IPS-18c (cell line): Measurements from ENCODE around the gene SLC44A4.

Experiments used
- H3K4me3 ChIP-seq: 2 replicates; pipeline ENCODE4 v1.7.0; 2013; ENCODE audit warnings: low read depth, mild to moderate bottlenecking, low read length, moderate library complexity; ENCODE audit not compliant: insufficient read depth
- H3K9me3 ChIP-seq: one replicate; pipeline ENCODE4 v1.6.1; 2013; ENCODE audit warnings: mild to moderate bottlenecking, low read length, moderate library complexity; ENCODE audit not compliant: control insufficient read depth, insufficient read depth

SLC44A4 gene

GRCh38 chr6:31906122-31906521 lies 27.3 kb upstream of the SLC44A4 start:
- no peaks in the 10 kb centered on the region for H3K9me3 ChIP-seq
- no peak overlapping the region for H3K4me3 ChIP-seq

- no peaks in the 10 kb centered on the region for H3K9me3 ChIP-seq
- H3K4me3 ChIP-seq: no peak overlapping the region
Measured at GRCh38 chr6:31905041-31905440, 26.2 kb upstream of the SLC44A4 start.

- Histone ChIP-seq H3K4me3 (no peak overlapping the region), H3K9me3 (no peaks in the 10 kb centered on the region)
Measured at GRCh38 chr6:31903957-31904356, 25.2 kb upstream of the SLC44A4 start.

GRCh38 chr6:31901953-31902643 lies 23.3 kb upstream of the SLC44A4 start, which contains the start of gene ZBTB12:
Gene ZBTB12, minus strand, starts transcription at chr6:31902086. Its CDS starts 781 bp downstream, at chr6:31901305.
- peak within 1 kb of the TSS; percentile 64 for H3K4me3 ChIP-seq
- no peaks in the 10 kb centered on the region for H3K9me3 ChIP-seq

GRCh38 chr6:31901415-31901952 lies 22.7 kb upstream of the SLC44A4 start:
- H3K4me3 ChIP-seq: peak overlapping the region; percentile 64

GRCh38 chr6:31900917-31901414 lies 22.2 kb upstream of the SLC44A4 start:
- peak overlapping the region; percentile 64 for H3K4me3 ChIP-seq
- H3K9me3 ChIP-seq: no peaks in the 10 kb centered on the region

More at GRCh38 chr6:31901415-31901952, 22.7 kb upstream of the SLC44A4 start:
- H3K9me3 ChIP-seq: no peaks in the 10 kb centered on the region

GRCh38 chr6:31899882-31900722 lies 21.3 kb upstream of the SLC44A4 start:
- H3K9me3 ChIP-seq: no peaks in the 10 kb centered on the region
- H3K4me3 ChIP-seq: no peak overlapping the region

GRCh38 chr6:31899215-31899614 lies 20.4 kb upstream of the SLC44A4 start:
- no peaks in the 10 kb centered on the region for H3K9me3 ChIP-seq
- no peak overlapping the region for H3K4me3 ChIP-seq

- H3K9me3 ChIP-seq: no peaks in the 10 kb centered on the region
- H3K4me3 ChIP-seq: peak overlapping the region; percentile 72
Measured at GRCh38 chr6:31898383-31899011, 19.7 kb upstream of the SLC44A4 start.

- H3K9me3 ChIP-seq: no peaks in the 10 kb centered on the region
- H3K4me3 ChIP-seq: peak within 1 kb of the TSS; percentile 72
Measured at GRCh38 chr6:31897612-31898382, 19.0 kb upstream of the SLC44A4 start, which contains the start of gene EHMT2. Gene EHMT2, minus strand, starts transcription at chr6:31897698. Its CDS starts 21 bp downstream, at chr6:31897677.

GRCh38 chr6:31896856-31897611 lies 18.2 kb upstream of the SLC44A4 start:
- H3K9me3 ChIP-seq: no peaks in the 10 kb centered on the region
- peak overlapping the region; percentile 72 for H3K4me3 ChIP-seq

GRCh38 chr6:31896493-31896855 lies 17.7 kb upstream of the SLC44A4 start:
- Histone ChIP-seq H3K4me3 (peak overlapping the region; percentile 72), H3K9me3 (no peaks in the 10 kb centered on the region)

GRCh38 chr6:31892821-31893220 lies 14.0 kb upstream of the SLC44A4 start:
- H3K4me3 ChIP-seq: no peak overlapping the region

GRCh38 chr6:31889331-31889972 lies 10.7 kb upstream of the SLC44A4 start:
- Histone ChIP-seq H3K9me3 (peaks cover 2% of the 10 kb centered on the region), H3K4me3 (no peak overlapping the region)

More at GRCh38 chr6:31892821-31893220, 14.0 kb upstream of the SLC44A4 start:
- peaks cover under 1% of the 10 kb centered on the region for H3K9me3 ChIP-seq
